Measurements from ENCODE around the gene SELENON. TPM values are rescaled to one million over a fixed set of nuclear protein-coding genes. Genes with fewer than 3 reads are reported as not detected.

The SELENON gene
- total and polyA plus RNA-seq, 9 of the 15 experiments (the other 6 are each of a cell fraction or from before 2014, with no cell fraction given) = 0.43 to 26.7 (median 7.0) TPM

- TF ChIP-seq ARID4B (CRISPR knock-in tag; IDR thresholded peaks at IDR 0.05) (peak; percentile 90), STAT5A (IDR thresholded peaks at IDR 0.05; ENCODE audit: borderline replicate concordance, low read length) (no peak; the same call in 1 of the 2 replicates), ZNF354B (CRISPR knock-in tag; IDR thresholded peaks at IDR 0.05) (no peak), SMC3 (conservative IDR thresholded peaks at IDR 0.05; ENCODE audit: insufficient read depth, low read depth, low read length) (0 out of 2 replicates have a peak, but pooled peaks have one; percentile 24), SP1 (CRISPR knock-in tag; IDR thresholded peaks at IDR 0.05) (peak; percentile 86), RBM25 (IDR thresholded peaks at IDR 0.05; ENCODE audit: low read depth, low read length, severe bottlenecking) (peak; percentile 38), ZNF263 (CRISPR knock-in tag; IDR thresholded peaks at IDR 0.05; ENCODE audit: borderline replicate concordance) (peak; percentile 77; the same call in 1 of the 2 replicates), CUX1 (CRISPR knock-in tag; IDR thresholded peaks at IDR 0.05) (no peak; the same call in none of the 2 replicates), MTA1 (IDR thresholded peaks at IDR 0.05; ENCODE audit: borderline replicate concordance) (peak; percentile 68; the same call in 1 of the 2 replicates), ZNF324 (CRISPR knock-in tag; IDR thresholded peaks at IDR 0.05) (no peak), FOSL1 (tag; conservative IDR thresholded peaks at IDR 0.05) (no peak), ZKSCAN1 (IDR thresholded peaks at IDR 0.05; ENCODE audit: low read depth, low read length) (peak; percentile 70; the same call in 1 of the 2 replicates), POLR3A (IDR thresholded peaks at IDR 0.05; ENCODE audit: borderline replicate concordance, extremely low read depth, insufficient read depth, insufficient read length) (no peak), NCOA6 (IDR thresholded peaks at IDR 0.05) (peak; percentile 62; the same call in 1 of the 2 replicates), SIRT6 (IDR thresholded peaks at IDR 0.05; ENCODE audit: low read depth, low read length) (no peak), ZNF212 (CRISPR knock-in tag; IDR thresholded peaks at IDR 0.05) (no peak), KDM1A (IDR thresholded peaks at IDR 0.05) (no peak), PTRF (tag; IDR thresholded peaks at IDR 0.05) (no peak)
These were observed 59.2 kb downstream of the SELENON start, which contains the start of gene AUNIP (continued) for GRCh38 chr1:25858906-25859789.

Measured in K562 (cell line).